ENCODE results near the gene NCOA7.
A peak's percentile ranks its signal among the peaks of the same experiment; 100 is the strongest.

DNA sequence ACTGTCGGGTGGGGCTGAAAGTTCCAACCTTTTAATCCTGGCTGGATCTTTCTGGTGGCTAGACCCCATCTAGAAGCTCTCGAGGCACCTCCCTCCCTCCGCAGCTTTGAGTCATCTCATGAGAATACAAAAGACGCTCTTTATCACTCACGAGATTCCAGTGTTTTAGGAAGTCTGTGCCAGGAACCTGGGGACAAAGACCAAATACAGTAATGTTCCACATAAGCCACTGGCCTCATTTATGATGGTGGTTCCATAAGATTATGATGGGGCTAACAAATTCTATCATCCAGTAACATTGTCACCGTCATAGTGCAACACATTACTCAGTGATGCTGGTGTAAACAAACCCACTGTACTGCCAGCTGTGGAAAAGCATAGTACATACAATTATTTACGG lies 48.7 kb downstream of the NCOA7 start:
- TF ChIP-seq, protein P1, sequence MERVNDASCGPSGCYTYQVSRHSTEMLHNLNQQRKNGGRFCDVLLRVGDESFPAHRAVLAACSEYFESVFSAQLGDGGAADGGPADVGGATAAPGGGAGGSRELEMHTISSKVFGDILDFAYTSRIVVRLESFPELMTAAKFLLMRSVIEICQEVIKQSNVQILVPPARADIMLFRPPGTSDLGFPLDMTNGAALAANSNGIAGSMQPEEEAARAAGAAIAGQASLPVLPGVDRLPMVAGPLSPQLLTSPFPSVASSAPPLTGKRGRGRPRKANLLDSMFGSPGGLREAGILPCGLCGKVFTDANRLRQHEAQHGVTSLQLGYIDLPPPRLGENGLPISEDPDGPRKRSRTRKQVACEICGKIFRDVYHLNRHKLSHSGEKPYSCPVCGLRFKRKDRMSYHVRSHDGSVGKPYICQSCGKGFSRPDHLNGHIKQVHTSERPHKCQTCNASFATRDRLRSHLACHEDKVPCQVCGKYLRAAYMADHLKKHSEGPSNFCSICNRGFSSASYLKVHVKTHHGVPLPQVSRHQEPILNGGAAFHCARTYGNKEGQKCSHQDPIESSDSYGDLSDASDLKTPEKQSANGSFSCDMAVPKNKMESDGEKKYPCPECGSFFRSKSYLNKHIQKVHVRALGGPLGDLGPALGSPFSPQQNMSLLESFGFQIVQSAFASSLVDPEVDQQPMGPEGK (CRISPR knock-in tag; IDR thresholded peaks at IDR 0.05; ENCODE audit: borderline replicate concordance): no peak
- TF ChIP-seq SNAI2 (CRISPR knock-in tag; IDR thresholded peaks at IDR 0.05) (no peak), ZNF565 (CRISPR knock-in tag; conservative IDR thresholded peaks at IDR 0.05; ENCODE audit: low read depth) (no peak), ZC3H10 (CRISPR knock-in tag; IDR thresholded peaks at IDR 0.05) (no peak), RARB (CRISPR knock-in tag; IDR thresholded peaks at IDR 0.05) (no peak), ZNF8 (CRISPR knock-in tag; IDR thresholded peaks at IDR 0.05) (no peak), ZNF70 (CRISPR knock-in tag; IDR thresholded peaks at IDR 0.05) (no peak), ZFP3 (CRISPR knock-in tag; IDR thresholded peaks at IDR 0.05) (no peak), ZFP30 (CRISPR knock-in tag; IDR thresholded peaks at IDR 0.05) (no peak)
- TF ChIP-seq, protein P2, sequence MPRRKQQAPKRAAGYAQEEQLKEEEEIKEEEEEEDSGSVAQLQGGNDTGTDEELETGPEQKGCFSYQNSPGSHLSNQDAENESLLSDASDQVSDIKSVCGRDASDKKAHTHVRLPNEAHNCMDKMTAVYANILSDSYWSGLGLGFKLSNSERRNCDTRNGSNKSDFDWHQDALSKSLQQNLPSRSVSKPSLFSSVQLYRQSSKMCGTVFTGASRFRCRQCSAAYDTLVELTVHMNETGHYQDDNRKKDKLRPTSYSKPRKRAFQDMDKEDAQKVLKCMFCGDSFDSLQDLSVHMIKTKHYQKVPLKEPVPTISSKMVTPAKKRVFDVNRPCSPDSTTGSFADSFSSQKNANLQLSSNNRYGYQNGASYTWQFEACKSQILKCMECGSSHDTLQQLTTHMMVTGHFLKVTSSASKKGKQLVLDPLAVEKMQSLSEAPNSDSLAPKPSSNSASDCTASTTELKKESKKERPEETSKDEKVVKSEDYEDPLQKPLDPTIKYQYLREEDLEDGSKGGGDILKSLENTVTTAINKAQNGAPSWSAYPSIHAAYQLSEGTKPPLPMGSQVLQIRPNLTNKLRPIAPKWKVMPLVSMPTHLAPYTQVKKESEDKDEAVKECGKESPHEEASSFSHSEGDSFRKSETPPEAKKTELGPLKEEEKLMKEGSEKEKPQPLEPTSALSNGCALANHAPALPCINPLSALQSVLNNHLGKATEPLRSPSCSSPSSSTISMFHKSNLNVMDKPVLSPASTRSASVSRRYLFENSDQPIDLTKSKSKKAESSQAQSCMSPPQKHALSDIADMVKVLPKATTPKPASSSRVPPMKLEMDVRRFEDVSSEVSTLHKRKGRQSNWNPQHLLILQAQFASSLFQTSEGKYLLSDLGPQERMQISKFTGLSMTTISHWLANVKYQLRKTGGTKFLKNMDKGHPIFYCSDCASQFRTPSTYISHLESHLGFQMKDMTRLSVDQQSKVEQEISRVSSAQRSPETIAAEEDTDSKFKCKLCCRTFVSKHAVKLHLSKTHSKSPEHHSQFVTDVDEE (CRISPR knock-in tag; IDR thresholded peaks at IDR 0.05): no peak
- TF ChIP-seq, protein P3, sequence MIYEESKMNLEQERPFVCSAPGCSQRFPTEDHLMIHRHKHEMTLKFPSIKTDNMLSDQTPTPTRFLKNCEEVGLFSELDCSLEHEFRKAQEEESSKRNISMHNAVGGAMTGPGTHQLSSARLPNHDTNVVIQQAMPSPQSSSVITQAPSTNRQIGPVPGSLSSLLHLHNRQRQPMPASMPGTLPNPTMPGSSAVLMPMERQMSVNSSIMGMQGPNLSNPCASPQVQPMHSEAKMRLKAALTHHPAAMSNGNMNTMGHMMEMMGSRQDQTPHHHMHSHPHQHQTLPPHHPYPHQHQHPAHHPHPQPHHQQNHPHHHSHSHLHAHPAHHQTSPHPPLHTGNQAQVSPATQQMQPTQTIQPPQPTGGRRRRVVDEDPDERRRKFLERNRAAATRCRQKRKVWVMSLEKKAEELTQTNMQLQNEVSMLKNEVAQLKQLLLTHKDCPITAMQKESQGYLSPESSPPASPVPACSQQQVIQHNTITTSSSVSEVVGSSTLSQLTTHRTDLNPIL (CRISPR knock-in tag; IDR thresholded peaks at IDR 0.05; ENCODE audit: low read depth): 0 out of 2 replicates have a peak, but pooled peaks have one; percentile 8
